Measurements from ENCODE around the gene IL36B. TPM values are rescaled to one million over a fixed set of nuclear protein-coding genes. Genes with fewer than 3 reads are reported as not detected.

IL36B gene
- total RNA-seq, 8 experiments from 2014 or later, result 0.21 to 4.9 (median 0.81) TPM; not detected in 5

DNA sequence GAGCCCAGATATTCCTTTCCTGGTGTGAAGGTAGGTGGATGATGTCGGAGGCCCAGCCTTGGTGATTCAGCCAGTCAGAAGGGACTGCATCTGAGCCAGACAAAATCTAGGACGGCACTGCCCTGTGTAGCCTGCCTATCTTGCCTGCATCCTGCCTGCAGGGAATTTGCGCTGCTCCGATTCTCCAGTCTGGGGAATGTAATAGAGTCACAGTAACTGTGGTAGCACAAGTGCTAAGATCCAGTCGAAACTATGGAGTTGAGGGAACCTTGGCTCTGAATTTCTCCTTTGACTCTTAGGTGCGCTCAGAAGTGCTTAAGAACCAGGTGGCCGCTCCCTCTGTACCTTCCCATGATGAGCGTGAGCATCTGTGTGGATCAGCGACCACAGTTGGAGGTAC lies 15.9 kb downstream of the IL36B start:
- H3K4me3 ChIP-seq, result no peak overlapping the region
- in situ Hi-C loops (cut with MboI; ENCODE audit: low pct_unique_long_range_greater_than_20kb in 2 of 9, low sequenced_read_pairs in 9 of 9, unreplicated experiment in 9 of 9), result no loop called here
- WGBS, 10 experiments, result 67 to 100% (median 85%) methylated on average over 1 to 7 of the region's 9 CpGs; no CpG with 5 or more reads in 3 of the 10 experiments
- no peak for ATAC-seq (replicated peaks in 6 of 8)
- H3K4me1 ChIP-seq (replicated peaks in 1 of 2), result no peaks in the 10 kb centered on the region
- no peak overlapping the region for H3K27ac ChIP-seq

DNA sequence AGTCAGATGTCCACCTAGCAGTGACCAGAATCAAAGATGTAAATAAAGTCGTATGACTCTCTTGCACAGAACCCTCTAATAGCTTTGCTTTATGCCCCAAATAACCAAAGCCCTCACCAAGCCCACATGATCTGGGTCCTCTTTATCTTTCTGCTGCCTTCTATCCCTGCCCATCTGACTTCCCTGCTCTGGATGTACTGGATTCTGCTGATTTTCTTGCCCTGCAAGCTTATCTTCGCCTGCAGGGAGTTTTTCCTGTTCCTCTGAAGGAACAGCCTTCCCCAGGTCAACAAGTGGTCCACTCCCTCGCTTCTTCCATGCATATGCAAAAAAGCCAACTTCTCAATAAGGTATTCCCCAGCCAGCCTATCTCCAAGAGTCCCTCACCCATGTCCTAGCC lies 18.7 kb downstream of the IL36B start:
- H3K27ac ChIP-seq, result no peak overlapping the region
- no peaks in the 10 kb centered on the region for H3K4me1 ChIP-seq (replicated peaks in 1 of 2)
- WGBS, 10 experiments, result 0 to 90% (median 63%) methylated on average over 1 to 3 of the region's 3 CpGs
- peak in 1 of 8 experiments; percentile 30 for ATAC-seq (replicated peaks in 6 of 8)
- H3K4me3 ChIP-seq, result no peak overlapping the region
- in situ Hi-C loops (cut with MboI; ENCODE audit: low pct_unique_long_range_greater_than_20kb in 2 of 9, low sequenced_read_pairs in 9 of 9, unreplicated experiment in 9 of 9), result no loop called here

DNA sequence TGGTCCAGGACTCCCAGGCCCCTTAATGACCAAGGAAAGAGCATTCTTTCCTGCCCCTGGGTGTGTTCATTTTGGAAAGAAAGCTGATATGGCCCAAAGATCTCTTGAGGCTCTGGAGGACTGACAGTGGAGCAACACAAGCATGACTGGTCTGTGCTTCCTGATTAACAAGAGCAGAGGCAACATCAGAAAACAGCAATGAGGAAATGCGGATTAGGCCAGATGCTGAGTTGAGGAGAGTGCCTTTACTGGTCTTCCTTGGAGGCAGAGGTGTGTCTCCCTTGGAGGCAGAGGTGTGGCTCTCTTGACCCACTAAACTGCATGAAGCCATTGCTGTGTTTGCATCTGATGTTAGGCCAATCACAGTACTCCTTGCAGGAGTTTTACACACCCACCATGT lies 19.9 kb downstream of the IL36B start:
- ATAC-seq (replicated peaks in 6 of 8), result peak in 3 of 8 experiments; percentile 57 to 90 (median 77)
- WGBS, 10 experiments, result 67 to 100% (median 88%) methylated on average over 1 of the region's 1 CpG; no CpG with 5 or more reads in 6 of the 10 experiments
- no peaks in the 10 kb centered on the region for H3K4me1 ChIP-seq (replicated peaks in 1 of 2)
- in situ Hi-C loops (cut with MboI; ENCODE audit: low pct_unique_long_range_greater_than_20kb in 2 of 9, low sequenced_read_pairs in 9 of 9, unreplicated experiment in 9 of 9), result no loop called here
- no peak overlapping the region for H3K4me3 ChIP-seq
- no peak overlapping the region for H3K27ac ChIP-seq

DNA sequence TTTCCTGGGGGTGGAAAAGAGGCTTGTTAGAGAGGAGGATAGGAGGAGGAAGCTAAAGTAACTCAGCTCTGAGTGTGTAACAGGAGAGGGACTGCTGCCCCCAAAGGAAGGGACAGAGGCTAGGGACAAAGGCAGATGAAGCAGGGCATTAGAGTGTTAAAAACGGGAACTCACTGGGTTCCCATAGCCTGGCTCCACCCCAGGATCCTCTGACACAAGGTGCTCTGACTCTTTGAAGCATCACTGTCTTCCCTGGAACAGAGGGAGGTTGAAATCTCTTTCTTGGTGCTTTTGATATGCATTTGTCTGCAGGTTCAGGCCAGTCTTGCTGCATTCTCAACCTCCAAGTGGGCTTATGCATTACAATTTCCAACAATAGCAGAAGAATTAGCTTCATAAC lies 24.6 kb downstream of the IL36B start:
- H3K4me3 ChIP-seq, result no peak overlapping the region
- no peak for ATAC-seq (replicated peaks in 6 of 8)
- 0 to 22% (median 20%) methylated on average over 1 of the region's 1 CpG; no CpG with 5 or more reads in 6 of the 10 experiments for whole genome bisulfite sequencing, 10 experiments
- H3K27ac ChIP-seq, result no peak overlapping the region
- in situ Hi-C loops (cut with MboI; ENCODE audit: low pct_unique_long_range_greater_than_20kb in 2 of 9, low sequenced_read_pairs in 9 of 9, unreplicated experiment in 9 of 9), result no loop called here
- no peaks in the 10 kb centered on the region for H3K4me1 ChIP-seq (replicated peaks in 1 of 2)

DNA sequence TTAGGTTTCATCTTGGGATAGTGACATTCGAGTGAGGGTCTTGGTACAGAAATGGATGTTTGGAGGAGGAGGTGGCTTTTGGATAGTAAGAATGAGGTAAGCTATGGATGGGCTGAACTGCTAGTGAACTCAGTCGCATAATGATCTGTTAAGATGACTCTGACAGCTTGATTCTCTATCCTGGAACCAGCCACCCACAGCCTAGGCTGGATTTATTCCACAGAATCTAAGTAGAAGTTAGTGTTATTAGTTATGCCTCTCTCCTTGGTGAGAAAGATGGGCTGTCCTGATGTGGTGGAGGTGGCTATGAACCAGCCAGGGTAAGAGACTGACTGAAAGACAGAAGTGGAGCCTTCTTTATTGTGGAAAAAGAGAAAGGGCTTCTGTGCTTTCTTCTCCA lies 25.0 kb downstream of the IL36B start:
- whole genome bisulfite sequencing, 10 experiments, result 0 to 71% (median 54%) methylated on average over 1 to 2 of the region's 2 CpGs; no CpG with 5 or more reads in 5 of the 10 experiments
- no peak overlapping the region for H3K4me3 ChIP-seq
- in situ Hi-C loops (cut with MboI; ENCODE audit: low pct_unique_long_range_greater_than_20kb in 2 of 9, low sequenced_read_pairs in 9 of 9, unreplicated experiment in 9 of 9), result no loop called here
- peak in 2 of 8 experiments; percentile 31 to 37 for ATAC-seq (replicated peaks in 6 of 8)
- no peak overlapping the region for H3K27ac ChIP-seq
- H3K4me1 ChIP-seq (replicated peaks in 1 of 2), result no peaks in the 10 kb centered on the region

DNA sequence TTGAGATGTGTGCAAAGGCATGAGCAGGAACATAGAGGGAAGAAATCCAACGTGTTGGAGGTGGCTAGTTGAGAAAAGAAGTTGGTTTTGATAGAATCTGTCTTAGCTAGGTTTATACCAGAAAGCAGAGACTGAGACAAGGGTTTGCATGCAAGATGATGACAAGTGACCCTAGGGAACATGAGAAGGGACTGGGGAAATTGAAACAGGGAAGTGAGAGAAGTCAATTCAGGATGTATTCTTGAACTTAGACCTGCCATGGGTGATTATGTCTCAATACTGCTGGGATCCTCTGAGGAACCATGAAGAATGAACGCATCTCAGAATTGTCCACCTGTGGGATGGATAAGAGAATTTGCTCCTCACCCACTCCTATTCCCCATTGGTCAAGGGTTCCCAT lies 26.9 kb downstream of the IL36B start:
- H3K27ac ChIP-seq, result no peak overlapping the region
- no peaks in the 10 kb centered on the region for H3K4me1 ChIP-seq (replicated peaks in 1 of 2)
- ATAC-seq (replicated peaks in 6 of 8), result no peak
- 0 to 71% (median 57%) methylated on average over 1 to 2 of the region's 2 CpGs; no CpG with 5 or more reads in 2 of the 10 experiments for WGBS, 10 experiments
- in situ Hi-C loops (cut with MboI; ENCODE audit: low pct_unique_long_range_greater_than_20kb in 2 of 9, low sequenced_read_pairs in 9 of 9, unreplicated experiment in 9 of 9), result no loop called here
- no peak overlapping the region for H3K4me3 ChIP-seq

DNA sequence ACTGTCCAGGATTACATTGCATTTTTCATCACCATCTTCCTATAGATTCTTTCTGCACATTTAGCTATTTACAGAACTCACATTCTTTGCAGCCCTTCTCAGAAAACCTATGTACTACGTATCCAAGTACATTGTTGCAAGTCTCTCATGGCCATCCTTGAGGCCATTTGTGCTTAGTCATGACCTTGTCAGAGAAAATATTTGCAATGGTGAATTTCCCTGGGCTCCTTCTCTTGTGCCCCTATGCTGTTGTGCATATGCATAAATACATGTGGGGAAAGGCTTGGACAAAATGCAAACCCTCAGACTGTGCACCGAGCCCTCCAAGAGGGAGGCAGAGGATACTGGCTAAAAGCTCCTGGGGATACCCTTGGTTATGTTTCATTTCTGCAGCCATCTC lies 27.9 kb downstream of the IL36B start:
- Histone ChIP-seq H3K27ac (no peak overlapping the region), H3K4me1 (replicated peaks in 1 of 2) (no peaks in the 10 kb centered on the region), H3K4me3 (no peak overlapping the region)
- whole genome bisulfite sequencing, 10 experiments, result 0 to 100% (median 71%) methylated on average over 1 to 2 of the region's 2 CpGs; no CpG with 5 or more reads in 3 of the 10 experiments
- ATAC-seq (replicated peaks in 6 of 8), result peak in 3 of 8 experiments; percentile 76 to 92 (median 80)
- in situ Hi-C loops (cut with MboI; ENCODE audit: low pct_unique_long_range_greater_than_20kb in 2 of 9, low sequenced_read_pairs in 9 of 9, unreplicated experiment in 9 of 9), result no loop called here

DNA sequence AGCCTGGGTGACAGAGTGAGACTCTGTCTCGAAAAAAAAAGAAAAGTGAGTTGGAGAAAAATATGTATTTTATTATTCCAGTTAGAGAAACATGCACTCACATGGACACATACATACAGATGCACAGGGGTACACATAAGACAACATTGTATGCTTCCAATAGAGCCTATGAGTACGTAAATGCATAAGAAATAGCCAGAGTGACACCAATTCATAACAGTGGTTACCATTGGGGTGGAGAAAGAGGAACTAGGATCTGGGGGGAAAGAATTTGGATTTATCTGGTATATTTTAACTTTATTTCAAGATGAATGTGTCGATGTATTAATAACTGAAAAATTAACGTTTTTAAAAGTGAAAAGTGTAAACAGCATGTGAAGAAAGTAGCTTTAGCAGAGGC lies 31.4 kb downstream of the IL36B start:
- Histone ChIP-seq H3K4me3 (no peak overlapping the region), H3K27ac (no peak overlapping the region), H3K4me1 (replicated peaks in 1 of 2) (no peaks in the 10 kb centered on the region)
- in situ Hi-C loops (cut with MboI; ENCODE audit: low pct_unique_long_range_greater_than_20kb in 2 of 9, low sequenced_read_pairs in 9 of 9, unreplicated experiment in 9 of 9), result no loop called here
- 18 to 71% (median 44%) methylated on average over 2 to 4 of the region's 4 CpGs for WGBS, 10 experiments
- no peak for ATAC-seq (replicated peaks in 6 of 8)

DNA sequence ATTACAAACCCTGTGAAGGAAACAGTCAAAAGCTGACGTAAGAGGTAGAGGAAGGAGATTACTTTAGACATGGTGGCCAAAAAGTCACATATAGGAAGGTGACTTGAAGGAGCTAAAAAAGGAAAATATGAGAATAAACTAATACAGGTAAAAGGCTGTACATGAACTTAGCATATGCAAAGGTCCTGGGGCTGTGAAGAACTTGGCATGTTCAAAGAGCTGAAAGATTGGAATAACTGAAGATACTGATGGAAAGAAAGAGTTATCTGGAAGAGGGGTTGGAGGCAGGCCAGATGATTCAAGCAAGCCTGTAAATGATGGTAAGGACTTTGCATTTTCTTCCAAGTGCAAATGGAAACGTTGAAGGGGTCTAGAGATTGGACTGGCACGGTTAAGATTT lies 34.2 kb downstream of the IL36B start:
- Histone ChIP-seq H3K27ac (no peak overlapping the region), H3K4me3 (no peak overlapping the region), H3K4me1 (replicated peaks in 1 of 2) (no peaks in the 10 kb centered on the region)
- no peak for ATAC-seq (replicated peaks in 6 of 8)
- 31 to 80% (median 47%) methylated on average over 1 to 3 of the region's 3 CpGs for WGBS, 10 experiments
- in situ Hi-C loops (cut with MboI; ENCODE audit: low pct_unique_long_range_greater_than_20kb in 2 of 9, low sequenced_read_pairs in 9 of 9, unreplicated experiment in 9 of 9), result no loop called here

DNA sequence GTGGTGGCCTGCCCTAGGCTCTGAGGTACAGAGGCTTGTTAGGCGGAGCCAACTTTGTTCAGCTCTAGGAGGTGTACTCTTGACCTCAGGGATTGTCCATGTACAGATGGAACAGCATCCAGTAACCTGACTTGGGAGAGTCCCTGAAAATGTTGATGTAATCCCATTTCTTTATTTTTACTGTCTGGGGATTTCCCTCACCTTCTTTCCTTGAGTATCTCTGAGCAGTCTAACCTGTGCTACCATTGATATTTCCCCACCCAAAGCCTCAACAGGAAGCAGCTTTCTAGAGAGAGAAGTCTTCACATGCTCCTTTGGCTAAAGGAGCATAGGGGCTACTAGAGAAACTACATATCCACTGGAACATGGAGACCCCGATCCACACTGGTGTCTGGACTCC lies 37.0 kb downstream of the IL36B start:
- in situ Hi-C loops (cut with MboI; ENCODE audit: low pct_unique_long_range_greater_than_20kb in 2 of 9, low sequenced_read_pairs in 9 of 9, unreplicated experiment in 9 of 9), result no loop called here
- Histone ChIP-seq H3K27ac (no peak overlapping the region), H3K4me1 (replicated peaks in 1 of 2) (no peaks in the 10 kb centered on the region), H3K4me3 (no peak overlapping the region)
- peak in 2 of 8 experiments; percentile 24 to 34 for ATAC-seq (replicated peaks in 6 of 8)
- WGBS, 10 experiments, result 56 to 93% (median 86%) methylated on average over 1 to 2 of the region's 2 CpGs; no CpG with 5 or more reads in 5 of the 10 experiments

DNA sequence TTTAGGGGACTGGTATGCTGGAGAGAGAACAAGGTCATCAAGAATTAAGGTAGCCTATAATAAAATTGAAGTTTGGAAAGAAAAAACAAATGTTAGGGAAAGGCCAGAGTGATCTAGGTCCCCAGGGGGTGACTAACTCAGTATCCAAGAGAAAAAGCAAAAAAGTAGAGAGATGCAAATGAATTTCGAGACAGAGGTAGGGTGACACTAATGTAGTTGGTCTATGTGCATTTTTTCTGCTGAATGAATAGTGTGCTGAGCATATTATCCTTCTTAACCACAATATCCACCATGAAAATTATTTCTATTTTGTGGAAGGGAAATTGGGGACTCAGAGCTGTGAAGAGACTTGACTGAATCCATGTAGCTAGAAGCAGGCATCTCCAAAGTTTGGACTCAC lies 37.6 kb downstream of the IL36B start:
- in situ Hi-C loops (cut with MboI; ENCODE audit: low pct_unique_long_range_greater_than_20kb in 2 of 9, low sequenced_read_pairs in 9 of 9, unreplicated experiment in 9 of 9), result no loop called here
- Histone ChIP-seq H3K27ac (no peak overlapping the region), H3K4me3 (no peak overlapping the region), H3K4me1 (replicated peaks in 1 of 2) (no peaks in the 10 kb centered on the region)
- peak in 2 of 8 experiments; percentile 54 to 74 for ATAC-seq (replicated peaks in 6 of 8)
- 0 to 60% (median 17%) methylated on average over 1 of the region's 1 CpG; no CpG with 5 or more reads in 2 of the 10 experiments for WGBS, 10 experiments

DNA sequence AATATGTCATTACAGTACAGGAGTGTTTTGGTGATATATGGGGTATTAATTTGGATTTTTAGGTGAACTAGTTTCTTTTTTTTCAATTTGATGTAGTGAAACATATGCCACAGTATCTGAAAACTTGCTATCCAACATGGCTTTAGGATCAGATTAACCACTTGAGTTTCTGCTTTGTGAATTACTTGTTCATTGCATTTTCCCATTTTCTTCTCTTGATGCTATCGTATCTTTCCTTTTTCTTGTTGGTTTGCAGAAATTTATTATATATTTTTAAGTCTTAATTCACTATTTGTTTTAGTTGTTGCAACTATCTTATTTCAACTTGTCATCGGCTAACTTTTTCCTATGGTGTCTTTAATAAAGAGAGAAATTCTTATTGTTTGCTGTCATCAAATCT lies 38.6 kb downstream of the IL36B start:
- no peak for ATAC-seq (replicated peaks in 6 of 8)
- Histone ChIP-seq H3K27ac (no peak overlapping the region), H3K4me1 (replicated peaks in 1 of 2) (no peaks in the 10 kb centered on the region), H3K4me3 (no peak overlapping the region)
- WGBS, 10 experiments, result 49 to 100% (median 84%) methylated on average over 1 to 2 of the region's 2 CpGs
- in situ Hi-C loops (cut with MboI; ENCODE audit: low pct_unique_long_range_greater_than_20kb in 2 of 9, low sequenced_read_pairs in 9 of 9, unreplicated experiment in 9 of 9), result no loop called here

DNA sequence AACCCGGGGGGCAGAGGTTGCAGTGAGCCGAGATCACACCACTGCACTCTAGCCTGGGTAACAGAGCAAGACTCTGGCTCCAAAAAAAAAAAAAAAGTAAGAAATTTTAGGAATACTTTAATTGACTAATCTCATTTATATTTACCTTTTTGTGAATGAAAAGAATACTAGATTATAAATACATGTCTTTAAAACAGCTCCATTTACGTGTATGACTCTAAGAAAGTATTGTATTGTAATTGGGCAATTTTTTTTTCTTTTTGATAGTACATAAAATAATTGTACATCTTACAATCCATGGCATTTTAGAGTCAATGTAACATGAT lies 39.4 kb downstream of the IL36B start:
- in situ Hi-C loops (cut with MboI; ENCODE audit: low pct_unique_long_range_greater_than_20kb in 2 of 9, low sequenced_read_pairs in 9 of 9, unreplicated experiment in 9 of 9), result no loop called here

DNA sequence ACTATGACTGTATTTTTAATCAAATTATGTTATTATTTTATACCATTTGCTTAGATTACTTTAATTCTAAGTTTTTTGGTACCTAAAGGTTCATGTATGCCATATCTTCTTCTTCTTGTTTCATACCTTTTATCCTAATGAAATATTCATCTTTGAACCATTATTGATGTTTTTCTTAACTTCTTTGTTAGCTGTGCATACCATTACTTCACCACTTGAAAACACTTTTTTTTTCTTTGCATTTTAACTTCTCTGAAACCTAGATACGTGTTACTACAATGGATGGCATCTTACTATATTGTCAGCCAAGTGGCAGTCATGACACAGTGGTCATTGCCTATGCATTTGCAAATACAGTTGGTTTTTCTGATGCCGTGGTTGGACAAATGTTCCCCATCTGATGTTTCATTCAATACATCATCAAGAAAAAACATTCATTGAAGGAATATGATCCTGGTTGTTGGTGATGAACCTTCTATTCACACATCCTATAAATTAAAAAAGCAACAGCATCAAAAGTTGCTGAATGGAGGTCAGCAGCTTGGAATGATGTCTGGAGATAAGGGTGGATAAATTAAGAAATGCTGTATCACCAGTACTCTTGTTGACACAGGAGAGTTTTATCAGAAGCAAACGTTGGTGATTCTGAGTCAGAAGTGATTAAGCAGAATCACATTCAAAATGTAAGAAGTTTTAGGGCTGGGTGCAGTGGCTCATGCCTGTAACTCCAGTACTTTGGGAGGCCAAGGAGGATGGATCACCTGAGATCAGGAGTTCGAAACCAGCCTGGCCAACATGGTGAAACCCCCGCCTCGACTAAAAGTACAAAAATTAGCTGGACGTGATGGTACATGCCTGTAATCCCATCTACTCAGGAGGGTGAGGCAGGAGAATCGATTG lies 40.0 kb downstream of the IL36B start:
- in situ Hi-C loops (cut with MboI; ENCODE audit: low pct_unique_long_range_greater_than_20kb in 2 of 9, low sequenced_read_pairs in 9 of 9, unreplicated experiment in 9 of 9), result no loop called here
- H3K4me1 ChIP-seq (replicated peaks in 1 of 2), result no peaks in the 10 kb centered on the region
- peak in 7 of 8 experiments; percentile 28 to 94 (median 79) for ATAC-seq (replicated peaks in 6 of 8)
- H3K27ac ChIP-seq, result no peak overlapping the region
- H3K4me3 ChIP-seq, result no peak overlapping the region
- 42 to 76% (median 63%) methylated on average over 2 to 8 of the region's 8 CpGs for WGBS, 10 experiments

More for the DNA sequence above, 39.4 kb downstream of the IL36B start:
- Histone ChIP-seq H3K4me3 (no peak overlapping the region), H3K27ac (no peak overlapping the region), H3K4me1 (replicated peaks in 1 of 2) (no peaks in the 10 kb centered on the region)
- WGBS, 10 experiments, result 50 to 100% (median 85%) methylated on average over 1 to 3 of the region's 3 CpGs
- ATAC-seq (replicated peaks in 6 of 8), result no peak

Measured in motor neuron (in vitro differentiated cells).